HCT116 (cell line): Measurements from ENCODE around the gene TIAM2. TPM values are rescaled to one million over a fixed set of nuclear protein-coding genes. Genes with fewer than 3 reads are reported as not detected.

Experiments
- ATAC-seq: fragments of 200-7000 bp; cut with Tn5 transposase; 2 replicates; pipeline ENCODE4 v1.9.1; 2020; ENCODE audit warnings: mild to moderate bottlenecking, moderate library complexity
- BruUV-seq: library from RNA; stranded (reverse); fragments of 400-500 nt; replicated peaks from 2 replicates; lab custom pipeline; 2021; lab: Mats Ljungman, UMichigan
- CTCF ChIA-PET: fragments of 300-600 bp; sonication (Branson Sonifier 250); formaldehyde crosslinking; loops from one replicate; lab custom pipeline; 2021; ENCODE audit warnings: antibody characterized with exemption; lab: Charles Lee
- POLR2A ChIA-PET: fragments of 300-600, 350-600 bp; sonication (Branson Sonifier 250); formaldehyde crosslinking; loops from one replicate; lab custom pipeline; 2021; ENCODE audit warnings: antibody characterized with exemption; lab: Charles Lee
- RAD21 ChIA-PET, 2 experiments: fragments of 300-600 bp; sonication (Branson Sonifier 250); formaldehyde crosslinking; loops; one replicate each; lab custom pipeline; 2023; ENCODE audit warnings: low total read pairs in 2 of 2; ENCODE audit not compliant: uncharacterized antibody in 2 of 2, unreplicated experiment in 2 of 2, low non-redundant PET in 1 of 2; lab: Charles Lee
- DNase-seq: peaks from one replicate; pipeline ENCODE4 v3.0.0-alpha.2; 2010; ENCODE audit warnings: low read depth, low spot score
- H2AFZ ChIP-seq: fragments of 200-600 bp; shearing (Covaris generic), sonication (generic); 2 replicates; pipeline ENCODE4 v1.6.1; 2017; ENCODE audit warnings: low read depth, mixed run types, mixed read lengths, antibody characterized with exemption, low read length; ENCODE audit not compliant: poor library complexity, severe bottlenecking
- H3K27ac ChIP-seq: 2 replicates; pipeline ENCODE4 v1.5.1; 2012; ENCODE audit warnings: low read depth, low read length
- H3K27me3 ChIP-seq: fragments of 200-600 bp; sonication (generic); 2 replicates; pipeline ENCODE4 v1.6.1; 2016; ENCODE audit warnings: mixed run types, low read length, mixed read lengths; ENCODE audit not compliant: insufficient read depth
- H3K36me3 ChIP-seq, 2 experiments: fragments of 200-500 bp in 1 of 2; fragments of 200-600 bp in 1 of 2; sonication (Bioruptor generic) in 1 of 2; sonication (generic) in 1 of 2; 2 replicates each; pipeline versions ENCODE4 v1.5.1 to v1.6.1; 2014 to 2016; ENCODE audit warnings: low read length in 2 of 2, inconsistent platforms in 1 of 2, mixed read lengths in 1 of 2, mixed run types in 1 of 2; ENCODE audit not compliant: insufficient read depth in 2 of 2, control insufficient read depth in 1 of 2
- H3K4me1 ChIP-seq, 2 experiments: fragments of 200-600 bp in 1 of 2; sonication (generic) in 1 of 2; 2 replicates each; pipeline versions ENCODE4 v1.5.1 to v1.6.1; 2012 to 2017; ENCODE audit warnings: low read length in 2 of 2, inconsistent platforms in 1 of 2, mild to moderate bottlenecking in 1 of 2, mixed read lengths in 1 of 2, mixed run types in 1 of 2, moderate library complexity in 1 of 2; ENCODE audit not compliant: insufficient read depth in 2 of 2, control insufficient read depth in 1 of 2
- H3K4me2 ChIP-seq: fragments of 200-600 bp; sonication (generic); 2 replicates; pipeline ENCODE4 v1.6.1; 2017; ENCODE audit warnings: mixed run types, low read length, mixed read lengths
- H3K4me3 ChIP-seq, 2 experiments: fragments of 200-600 bp in 1 of 2; sonication (generic) in 1 of 2; replicated peaks in 1 of 2; 2 replicates each; pipeline ENCODE4 v1.5.1; 2011 to 2016; ENCODE audit warnings: low read length in 2 of 2, control low read depth in 1 of 2, low read depth in 1 of 2, mild to moderate bottlenecking in 1 of 2, mixed read lengths in 1 of 2, mixed run types in 1 of 2
- H3K79me2 ChIP-seq: fragments of 200-600 bp; sonication (generic); 2 replicates; pipeline ENCODE4 v1.6.1; 2017; ENCODE audit warnings: mild to moderate bottlenecking, mixed run types, low read length, moderate library complexity, mixed read lengths; ENCODE audit not compliant: insufficient read depth
- H3K9ac ChIP-seq: fragments of 200-600 bp; sonication (generic); 2 replicates; pipeline ENCODE4 v1.6.1; 2016; ENCODE audit warnings: low read length, mixed read lengths
- H3K9me2 ChIP-seq: fragments of 200-600 bp; sonication (generic), shearing (Covaris generic); 2 replicates; pipeline ENCODE4 v1.6.1; 2017; ENCODE audit warnings: mixed run types, mild to moderate bottlenecking, moderate library complexity; ENCODE audit not compliant: insufficient read depth
- H3K9me3 ChIP-seq, 2 experiments: fragments of 200-500 bp in 1 of 2; fragments of 200-600 bp in 1 of 2; sonication (Bioruptor generic) in 1 of 2; sonication (generic) in 1 of 2; 2 replicates each; pipeline ENCODE4 v1.6.1; 2014 to 2017; ENCODE audit warnings: low read length in 2 of 2, mixed read lengths in 2 of 2, inconsistent platforms in 1 of 2, low read depth in 1 of 2, mild to moderate bottlenecking in 1 of 2, mixed run types in 1 of 2, moderate library complexity in 1 of 2; ENCODE audit not compliant: control insufficient read depth in 1 of 2, insufficient read depth in 1 of 2
- H4K20me1 ChIP-seq: fragments of 200-600 bp; sonication (generic), shearing (Covaris generic); 2 replicates; pipeline ENCODE4 v1.6.1; 2017; ENCODE audit warnings: mixed run types, mild to moderate bottlenecking, moderate library complexity; ENCODE audit not compliant: insufficient read depth
- CBX3 ChIP-seq: IDR thresholded peaks from 2 replicates; pipeline ENCODE4 v1.6.1; 2012; ENCODE audit warnings: low read depth
- EGR1 ChIP-seq: IDR thresholded peaks from 2 replicates; pipeline ENCODE4 v1.6.1; 2012; ENCODE audit warnings: low read depth
- EZH2phosphoT487 ChIP-seq: fragments of 200-600 bp; IDR thresholded peaks from 2 replicates; pipeline ENCODE4 v1.6.1; 2018; ENCODE audit warnings: antibody characterized with exemption, borderline replicate concordance
- JUND ChIP-seq: IDR thresholded peaks from 2 replicates; pipeline ENCODE4 v1.6.1; 2012
- SP1 ChIP-seq: IDR thresholded peaks from 2 replicates; pipeline ENCODE4 v1.6.1; 2012; ENCODE audit warnings: low read depth
- SRF ChIP-seq: IDR thresholded peaks from 2 replicates; pipeline ENCODE4 v1.6.1; 2012; ENCODE audit warnings: low read depth
- ZFX ChIP-seq: fragments of 450-650 bp; IDR thresholded peaks from 2 replicates; pipeline ENCODE4 v1.6.1; 2017
- intact Hi-C: fragments of 100-400 bp; cut with micrococcal nuclease; formaldehyde crosslinking; loops from 2 replicates; pipeline ENCODE4 v1.10.0; 2022
- total RNA-seq: library from RNA; stranded (reverse); gene quantifications from one replicate; pipeline ENCODE4 v1.2.1, GENCODE V29; 2021; ENCODE audit not compliant: unreplicated experiment

Gene TIAM2
- total RNA-seq, 1 experiment from 2014 or later: 9.4 TPM

DNA sequence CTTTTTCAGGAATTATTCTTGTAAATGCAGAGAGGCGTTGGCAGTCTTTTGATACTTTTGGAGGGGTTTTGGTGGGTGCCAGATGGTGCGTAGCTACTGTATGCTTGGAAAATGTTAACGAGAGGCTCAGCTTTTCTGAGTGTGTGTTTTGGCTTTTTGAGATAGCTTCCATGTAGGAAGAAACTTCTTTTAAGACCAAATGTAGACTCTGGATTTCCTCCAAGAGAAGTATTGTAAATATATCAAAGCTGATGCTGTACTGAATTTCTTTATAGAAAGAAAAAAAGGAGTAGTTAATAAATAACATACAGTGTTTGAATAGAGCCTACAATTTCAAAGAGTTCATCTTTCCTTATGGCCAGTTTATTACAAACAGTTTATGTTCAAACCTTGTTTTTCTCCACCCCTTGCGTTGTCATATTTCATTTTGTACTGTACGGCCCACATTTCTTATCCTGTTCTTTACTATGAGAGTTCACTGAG, 16.7 kb downstream of the TIAM2 start:
- Histone ChIP-seq H3K9me3 (no peaks in the 10 kb centered on the region), H3K4me2 (no peak overlapping the region), H3K4me3 (no peak overlapping the region), H3K9me2 (no peaks in the 10 kb centered on the region), H3K9ac (no peak overlapping the region), H3K79me2 (no peaks in the 10 kb centered on the region), H3K27me3 (no peaks in the 10 kb centered on the region), H3K27ac (no peak overlapping the region), H3K36me3 (no peaks in the 10 kb centered on the region), H4K20me1 (no peaks in the 10 kb centered on the region), H2AFZ (no peak overlapping the region), H3K4me1 (no peaks in the 10 kb centered on the region)
- ATAC-seq (no peak), DNase-seq (no peak)
- ChIA-PET POLR2A (no interaction called here), CTCF (no interaction called here), RAD21 (interaction anchor here in 1 of 2 experiments (0.6 kb wide), 1 partner anchor 15 kb away, joined by 4 read pairs; no protein-coding TSS in a partner anchor)
- BruUV-seq: no TSS peak
- intact Hi-C loops: no loop called here
- TF ChIP-seq SP1 (no peak), EZH2phosphoT487 (no peak), EGR1 (no peak)

DNA sequence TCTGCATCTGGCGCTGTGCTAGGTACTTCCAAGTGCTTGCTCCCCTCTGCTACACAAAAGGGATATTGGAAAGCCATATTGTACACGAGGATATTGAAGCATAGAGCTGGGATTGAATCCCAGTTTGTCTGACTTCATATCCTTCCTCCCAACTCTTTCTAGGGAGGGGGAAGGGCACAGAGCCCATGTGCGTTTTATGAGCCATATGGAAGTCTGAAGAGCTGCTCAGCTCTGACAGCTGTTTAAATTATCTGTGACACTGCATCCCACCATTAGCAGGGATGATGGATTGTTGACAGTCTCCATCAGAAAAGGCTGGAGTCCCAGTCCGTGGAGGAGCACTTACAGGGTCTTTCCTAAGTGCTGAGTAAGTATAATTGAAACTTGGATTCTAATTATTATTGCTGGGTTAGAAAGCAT, 18.4 kb downstream of the TIAM2 start:
- H2AFZ ChIP-seq: no peak overlapping the region
- H4K20me1 ChIP-seq: no peaks in the 10 kb centered on the region
- H3K9ac ChIP-seq: no peak overlapping the region
- no peak overlapping the region for H3K4me3 ChIP-seq
- POLR2A ChIA-PET: no interaction called here
- no peaks in the 10 kb centered on the region for H3K9me2 ChIP-seq
- H3K4me2 ChIP-seq: no peak overlapping the region
- H3K27me3 ChIP-seq: no peaks in the 10 kb centered on the region
- no peak for DNase-seq
- no peaks in the 10 kb centered on the region for H3K79me2 ChIP-seq
- RAD21 ChIA-PET: no interaction called here
- intact Hi-C loops: no loop called here
- no peaks in the 10 kb centered on the region for H3K36me3 ChIP-seq
- no peaks in the 10 kb centered on the region for H3K4me1 ChIP-seq
- no peak for ATAC-seq
- no peak overlapping the region for H3K27ac ChIP-seq
- BruUV-seq: no TSS peak
- TF ChIP-seq SRF (no peak), ZFX (no peak), JUND (no peak), CBX3 (no peak)
- CTCF ChIA-PET: no interaction called here
- H3K9me3 ChIP-seq: no peaks in the 10 kb centered on the region
